Measurements from ENCODE around the gene NGFR. TPM values are rescaled to one million over a fixed set of nuclear protein-coding genes. Genes with fewer than 3 reads are reported as not detected.

NGFR gene
- total RNA-seq, 2 donors from 2014 or later: 13.9 to 22.5 TPM

- Histone ChIP-seq H3K4me1 (ENCODE audit: control insufficient read depth in 1 of 2, low read depth in 2 of 2) (no peaks in the 10 kb centered on the region), H3K9me3 (no peaks in the 10 kb centered on the region)
- TF ChIP-seq CTCF (IDR thresholded peaks at IDR 0.05): no peak
These were observed 27.3 kb downstream of the NGFR start for GRCh38 chr17:49522357-49522890.

GRCh38 chr17:49523196-49523595 lies 28.1 kb downstream of the NGFR start:
- Histone ChIP-seq H3K4me1 (ENCODE audit: control insufficient read depth in 1 of 2, low read depth in 2 of 2) (no peaks in the 10 kb centered on the region), H3K27ac (no peak overlapping the region), H3K27me3 (replicated peaks; ENCODE audit: insufficient read depth) (no peaks in the 10 kb centered on the region), H3K36me3 (no peaks in the 10 kb centered on the region), H3K9me3 (no peaks in the 10 kb centered on the region), H3K4me3 (no peak overlapping the region)
- DNase-seq (ENCODE audit: low spot score) (no peak), ATAC-seq (ENCODE audit: insufficient number of reproducible peaks, low FRiP score, low read depth) (no peak)
- no peak for TF ChIP-seq CTCF (IDR thresholded peaks at IDR 0.05)

More at GRCh38 chr17:49522357-49522890, 27.3 kb downstream of the NGFR start:
- no peak overlapping the region for H3K27ac ChIP-seq
- ATAC-seq (ENCODE audit: insufficient number of reproducible peaks, low FRiP score, low read depth) (no peak), DNase-seq (ENCODE audit: low spot score) (no peak)
- no peaks in the 10 kb centered on the region for H3K36me3 ChIP-seq
- H3K4me3 ChIP-seq: no peak overlapping the region
- no peaks in the 10 kb centered on the region for H3K27me3 ChIP-seq (replicated peaks; ENCODE audit: insufficient read depth)

- Histone ChIP-seq H3K4me3 (no peak overlapping the region), H3K36me3 (no peaks in the 10 kb centered on the region), H3K27ac (no peak overlapping the region), H3K4me1 (ENCODE audit: control insufficient read depth in 1 of 2, low read depth in 2 of 2) (no peaks in the 10 kb centered on the region), H3K27me3 (replicated peaks; ENCODE audit: insufficient read depth) (no peaks in the 10 kb centered on the region), H3K9me3 (no peaks in the 10 kb centered on the region)
- TF ChIP-seq CTCF (IDR thresholded peaks at IDR 0.05): no peak
- DNase-seq (ENCODE audit: low spot score): no peak
- no peak for ATAC-seq (ENCODE audit: insufficient number of reproducible peaks, low FRiP score, low read depth)
These were observed 28.8 kb downstream of the NGFR start for GRCh38 chr17:49523706-49524472.

GRCh38 chr17:49524473-49525359 lies 29.6 kb downstream of the NGFR start:
- DNase-seq (ENCODE audit: low spot score): no peak
- no peak for TF ChIP-seq CTCF (IDR thresholded peaks at IDR 0.05)
- Histone ChIP-seq H3K27ac (no peak overlapping the region), H3K36me3 (no peaks in the 10 kb centered on the region), H3K9me3 (no peaks in the 10 kb centered on the region), H3K4me1 (ENCODE audit: control insufficient read depth in 1 of 2, low read depth in 2 of 2) (no peaks in the 10 kb centered on the region), H3K4me3 (no peak overlapping the region), H3K27me3 (replicated peaks; ENCODE audit: insufficient read depth) (no peaks in the 10 kb centered on the region)
- no peak for ATAC-seq (ENCODE audit: insufficient number of reproducible peaks, low FRiP score, low read depth)

All from thoracic aorta (tissue), 2 donors.